A549 treated with AZD9567 at 1 μM for 4 hours (cell line): ENCODE results near the gene TRIM31. TPM values are rescaled to one million over a fixed set of nuclear protein-coding genes. Genes with fewer than 3 reads are reported as not detected.

Source experiments
- total RNA-seq: library from RNA; stranded (reverse); fragments of 200-300 nt; extraction: Qiagen RNA extraction; gene quantifications from 5 replicates; pipeline ENCODE4 v1.2.3, GENCODE V29; 2022; ENCODE audit not compliant: insufficient read depth

TRIM31 gene
- 0.42 to 1.0 TPM (median 0.74 TPM) in 4 of 5 replicates, not detected in the other for total RNA-seq

DNA sequence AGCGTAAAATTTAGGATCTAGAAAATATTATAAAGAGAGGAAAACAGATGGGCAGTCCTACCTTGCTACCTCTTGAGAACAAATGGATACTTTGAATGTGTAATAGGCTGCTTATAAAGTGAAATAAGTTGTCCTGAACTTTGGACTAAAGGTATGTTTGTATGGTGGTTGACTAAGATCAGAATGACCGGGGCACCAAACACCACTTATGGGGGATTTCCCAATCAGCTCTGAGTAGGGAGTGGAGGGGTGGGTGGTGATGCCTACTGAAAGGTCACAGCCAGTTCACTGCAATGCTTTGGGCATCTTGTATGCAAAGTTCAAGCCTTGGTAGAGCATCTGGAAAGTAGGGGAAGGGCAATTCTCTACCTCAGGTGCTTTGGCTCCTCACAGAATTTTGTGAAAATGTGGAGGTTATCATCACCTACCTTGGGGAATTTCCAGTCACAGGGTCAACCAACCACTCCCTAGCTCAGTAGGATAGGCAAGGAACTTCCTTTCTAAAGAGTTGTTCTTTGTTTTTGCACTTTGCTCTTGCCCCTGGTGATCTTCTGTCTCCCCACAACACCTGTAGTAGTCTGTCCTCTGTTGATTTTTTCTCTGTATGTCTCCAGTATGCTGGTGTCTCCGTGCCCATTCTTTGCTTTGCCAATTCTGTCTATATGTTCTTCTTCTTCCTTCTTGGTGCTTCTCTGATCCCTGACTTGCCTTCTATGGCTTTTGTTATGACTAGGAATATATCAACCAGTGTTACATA is at the start of gene TRIM31:
Gene TRIM31, minus strand, starts transcription at position 88 of the 757 bp plus-strand sequence. CDS start 285 bp downstream, outside the sequence.

GRCh38 chr6:30160785-30161531 is 48.1 kb upstream of the TRIM31 start, which contains the start of gene TRIM10:
TRIM10 (minus strand) TSS chr6:30161211; CDS start chr6:30160858, 353 bp downstream.

GRCh38 chr6:30135757-30136156 is 22.9 kb upstream of the TRIM31 start, which contains the start of gene TRIM40:
TRIM40 (plus strand) TSS chr6:30136140; CDS start chr6:30137037, 897 bp downstream.

GRCh38 chr6:30075094-30075789 is 37.6 kb downstream of the TRIM31 start, which contains the start of gene RNF39:
RNF39 (minus strand) TSS chr6:30075769; CDS start chr6:30075585, 184 bp downstream.

GRCh38 chr6:30066577-30067459 is 46.1 kb downstream of the TRIM31 start, which contains the start of gene PPP1R11:
PPP1R11 (plus strand) TSS chr6:30067198; CDS start chr6:30067411, 213 bp downstream.

GRCh38 chr6:30061092-30061857 is 51.6 kb downstream of the TRIM31 start, which contains the start of gene POLR1H:
POLR1H (plus strand) TSS chr6:30061265; CDS start chr6:30061525, 260 bp downstream.

Other genes with a start within 250 kb of the TRIM31 start
- gene HLA-A, start 170.6 kb downstream of the TRIM31 start, total RNA-seq, result 116 to 158 TPM (median 146 TPM) in 5 replicates
- 9.1 to 34.2 TPM (median 32.8 TPM) in 5 replicates for gene POLR1H, start 51.8 kb downstream of the TRIM31 start, total RNA-seq
- 37.2 to 39.8 TPM (median 38.6 TPM) in 5 replicates for gene PPP1R11, start 45.9 kb downstream of the TRIM31 start, total RNA-seq
- gene RNF39, start 37.3 kb downstream of the TRIM31 start, total RNA-seq, result 0.03 to 0.05 TPM in 2 of 5 replicates, not detected in the others
- not detected in 5 replicates for gene TRIM40, start 23.1 kb upstream of the TRIM31 start, total RNA-seq
- 0.02 TPM in 1 of 5 replicates, not detected in the others for gene TRIM10, start 48.1 kb upstream of the TRIM31 start, total RNA-seq
- not detected in 5 replicates for gene TRIM15, start 50.5 kb upstream of the TRIM31 start, total RNA-seq
- gene TRIM26, start 100.3 kb upstream of the TRIM31 start, total RNA-seq, result 26.5 to 36.8 TPM (median 28.0 TPM) in 5 replicates
- 5.5 to 8.7 TPM (median 7.2 TPM) in 5 replicates for gene TRIM39, start 213.8 kb upstream of the TRIM31 start, total RNA-seq
- gene RPP21, start 232.1 kb upstream of the TRIM31 start, total RNA-seq, result 34.3 to 73.3 TPM (median 70.1 TPM) in 5 replicates